GM12878 (cell line): Measurements from ENCODE around the gene LARP1B.

Experiments
- ATF3 ChIP-seq: IDR thresholded peaks from 2 replicates; pipeline ENCODE4 v1.6.1; 2011; ENCODE audit warnings: low read depth, mild to moderate bottlenecking, low read length, moderate library complexity, borderline replicate concordance; ENCODE audit errors: extremely low read depth
- BMI1 ChIP-seq: fragments of 450-650 bp; IDR thresholded peaks from 2 replicates; pipeline ENCODE4 v1.6.1; 2016; ENCODE audit warnings: mild to moderate bottlenecking, moderate library complexity, borderline replicate concordance
- CBX3 ChIP-seq: fragments of 200-600 bp; sonication (generic); IDR thresholded peaks from 2 replicates; pipeline ENCODE4 v1.6.1; 2016; ENCODE audit warnings: low read depth, borderline replicate concordance
- CTCF ChIP-seq, 3 experiments: IDR thresholded peaks in 2 of 3; conservative IDR thresholded peaks in 1 of 3; 2 replicates each; pipeline ENCODE4 v1.5.1; 2011; ENCODE audit warnings: low read depth in 3 of 3, low read length in 3 of 3, mild to moderate bottlenecking in 3 of 3, control low read depth in 2 of 3, moderate library complexity in 2 of 3, inconsistent platforms in 1 of 3, mixed read lengths in 1 of 3; ENCODE audit not compliant: control insufficient read depth in 2 of 3, insufficient read depth in 1 of 3; ENCODE audit errors: extremely low read depth in 1 of 3
- EZH2 ChIP-seq: IDR thresholded peaks from 2 replicates; pipeline ENCODE4 v1.6.1; 2012; ENCODE audit warnings: low read depth, mild to moderate bottlenecking, control low read depth, inconsistent platforms, low read length, borderline replicate concordance; ENCODE audit not compliant: control insufficient read depth
- MTA2 ChIP-seq: fragments of 450-650 bp; IDR thresholded peaks from 2 replicates; pipeline ENCODE4 v1.6.1; 2016; ENCODE audit warnings: low read depth, mild to moderate bottlenecking, moderate library complexity
- NFIC ChIP-seq: IDR thresholded peaks from 2 replicates; pipeline ENCODE4 v1.6.1; 2012; ENCODE audit warnings: low read depth, mild to moderate bottlenecking, inconsistent platforms, low read length, moderate library complexity
- NR2C2 ChIP-seq: IDR thresholded peaks from 2 replicates; pipeline ENCODE4 v1.6.1; 2011; ENCODE audit warnings: borderline replicate concordance, low read depth; ENCODE audit not compliant: control insufficient read depth, insufficient read length
- POLR2A ChIP-seq: IDR thresholded peaks from 2 replicates; pipeline ENCODE4 v1.6.1; 2011; ENCODE audit warnings: low read depth, mild to moderate bottlenecking, low read length
- POLR2AphosphoS5 ChIP-seq: IDR thresholded peaks from 2 replicates; pipeline ENCODE4 v1.6.1; 2011; ENCODE audit warnings: mild to moderate bottlenecking, low read length, inconsistent platforms
- RB1 ChIP-seq: fragments of 450-650 bp; formaldehyde crosslinking; IDR thresholded peaks from 2 replicates; pipeline ENCODE4 v1.6.1; 2017; ENCODE audit warnings: mild to moderate bottlenecking, borderline replicate concordance
- REST ChIP-seq: IDR thresholded peaks from 2 replicates; pipeline ENCODE4 v1.6.1; 2012; ENCODE audit warnings: mild to moderate bottlenecking, low read depth, low read length
- USF2 ChIP-seq: IDR thresholded peaks from 2 replicates; pipeline ENCODE4 v1.6.1; 2011; ENCODE audit warnings: low read depth, low read length, improper control_type of control experiment, borderline replicate concordance
- ZBTB33 ChIP-seq: fragments of 450-650 bp; IDR thresholded peaks from 2 replicates; pipeline ENCODE4 v1.6.1; 2017; ENCODE audit warnings: mild to moderate bottlenecking

GRCh38 chr4:128256539-128256938 is 195.4 kb downstream of the LARP1B start:
- TF ChIP-seq POLR2AphosphoS5 (no peak), RB1 (no peak), CBX3 (no peak), POLR2A (no peak), NFIC (no peak), NR2C2 (no peak), REST (no peak), ZBTB33 (no peak), CTCF (IDR thresholded peaks at IDR 0.05 in 2 of 3, conservative IDR thresholded peaks at IDR 0.05 in 1 of 3; ENCODE audit: control insufficient read depth in 2 of 3, extremely low read depth in 1 of 3, insufficient read depth in 1 of 3, low read depth in 3 of 3, low read length in 3 of 3) (no peak), EZH2 (no peak), ATF3 (no peak), BMI1 (no peak), USF2 (no peak), MTA2 (no peak)
